HEK293 (cell line): ENCODE results near the gene IL1A.

Source experiments
- CTCF ChIA-PET: fragments of 350-600 bp; formaldehyde crosslinking; extraction: SDS; loops from one replicate; lab custom pipeline; 2021; ENCODE audit warnings: antibody characterized with exemption; lab: Yijun Ruan, JAX
- POLR2A ChIA-PET: fragments of 300-600 bp; formaldehyde crosslinking; extraction: SDS; loops from one replicate; lab custom pipeline; 2020; ENCODE audit warnings: antibody characterized with exemption, inconsistent platforms; lab: Yijun Ruan, JAX
- H3K27ac ChIP-seq: fragments of 200-500 bp; sonication (Bioruptor generic); 2 replicates; pipeline ENCODE4 v1.5.1; 2014; ENCODE audit warnings: low read depth, low read length, control low read depth, inconsistent platforms; ENCODE audit errors: extremely low read depth
- H3K36me3 ChIP-seq, 2 experiments: fragments of 200-500 bp in 1 of 2; sonication (Bioruptor generic) in 1 of 2; 1 replicate in 1 of 2; 2 replicates in 1 of 2; pipeline ENCODE4 v1.5.1; 2014 to 2017; ENCODE audit warnings: inconsistent platforms in 2 of 2, low read length in 2 of 2; ENCODE audit not compliant: control insufficient read depth in 2 of 2, insufficient read depth in 1 of 2
- H3K4me1 ChIP-seq: fragments of 200-500 bp; sonication (Bioruptor generic); 2 replicates; pipeline ENCODE4 v1.5.1; 2014; ENCODE audit warnings: mild to moderate bottlenecking, low read length, inconsistent platforms; ENCODE audit not compliant: control insufficient read depth, insufficient read depth
- H3K4me3 ChIP-seq: 2 replicates; pipeline ENCODE4 v1.5.1; 2011; ENCODE audit warnings: low read depth, mild to moderate bottlenecking, control low read depth, low read length, moderate library complexity
- H3K9me3 ChIP-seq: fragments of 200-500 bp; sonication (Bioruptor generic); 2 replicates; pipeline ENCODE4 v1.5.1; 2014; ENCODE audit warnings: low read depth, low read length, inconsistent platforms; ENCODE audit not compliant: control insufficient read depth, insufficient read depth
- KLF16 ChIP-seq: fragments of 450-650 bp; formaldehyde crosslinking; IDR thresholded peaks from 2 replicates; pipeline ENCODE4 v1.5.1; 2017; ENCODE audit warnings: missing biosample characterization, missing genetic modification characterization
- OSR2 ChIP-seq: fragments of 450-650 bp; formaldehyde crosslinking; IDR thresholded peaks from 2 replicates; pipeline ENCODE4 v1.5.1; 2016; ENCODE audit warnings: missing biosample characterization, missing genetic modification characterization
- PRDM1 ChIP-seq: fragments of 450-650 bp; formaldehyde crosslinking; IDR thresholded peaks from 2 replicates; pipeline ENCODE4; 2016; ENCODE audit warnings: missing biosample characterization, missing genetic modification characterization
- SP3 ChIP-seq: fragments of 450-650 bp; formaldehyde crosslinking; IDR thresholded peaks from 2 replicates; pipeline ENCODE4 v1.5.1; 2016; ENCODE audit warnings: missing biosample characterization, missing genetic modification characterization
- SP7 ChIP-seq: fragments of 450-650 bp; formaldehyde crosslinking; IDR thresholded peaks from 2 replicates; pipeline ENCODE4 v1.5.1; 2016; ENCODE audit warnings: missing biosample characterization, missing genetic modification characterization
- TRIM28 ChIP-seq: IDR thresholded peaks from 2 replicates; pipeline ENCODE4 v1.6.1; 2011; ENCODE audit warnings: low read length, control low read depth, borderline replicate concordance
- YY1 ChIP-seq: fragments of 450-650 bp; formaldehyde crosslinking; IDR thresholded peaks from 2 replicates; pipeline ENCODE4 v1.5.1; 2018; ENCODE audit warnings: missing biosample characterization, missing genetic modification characterization
- ZBTB17 ChIP-seq: fragments of 450-650 bp; formaldehyde crosslinking; IDR thresholded peaks from 2 replicates; pipeline ENCODE4 v1.5.1; 2016; ENCODE audit warnings: missing biosample characterization, missing genetic modification characterization
- ZBTB8A ChIP-seq: fragments of 450-650 bp; formaldehyde crosslinking; IDR thresholded peaks from 2 replicates; pipeline ENCODE4 v1.5.1; 2016; ENCODE audit warnings: missing biosample characterization, missing genetic modification characterization
- ZFP37 ChIP-seq: fragments of 450-650 bp; formaldehyde crosslinking; IDR thresholded peaks from 2 replicates; pipeline ENCODE4 v1.5.1; 2016; ENCODE audit warnings: missing biosample characterization, missing genetic modification characterization
- ZNF140 ChIP-seq: fragments of 450-650 bp; formaldehyde crosslinking; IDR thresholded peaks from 2 replicates; pipeline ENCODE4 v1.5.1; 2016; ENCODE audit warnings: missing biosample characterization, missing genetic modification characterization
- ZNF501 ChIP-seq: fragments of 450-650 bp; formaldehyde crosslinking; IDR thresholded peaks from 2 replicates; pipeline ENCODE4 v1.5.1; 2016; ENCODE audit warnings: missing biosample characterization, missing genetic modification characterization
- ZNF510 ChIP-seq: fragments of 450-650 bp; formaldehyde crosslinking; IDR thresholded peaks from 2 replicates; pipeline ENCODE4 v1.5.1; 2018; ENCODE audit warnings: mild to moderate bottlenecking, missing genetic modification characterization, missing biosample characterization; ENCODE audit not compliant: insufficient replicate concordance
- ZNF521 ChIP-seq: fragments of 450-650 bp; formaldehyde crosslinking; IDR thresholded peaks from 2 replicates; pipeline ENCODE4 v1.5.1; 2017; ENCODE audit warnings: missing biosample characterization, mild to moderate bottlenecking, missing genetic modification characterization
- ZNF629 ChIP-seq: fragments of 450-650 bp; formaldehyde crosslinking; IDR thresholded peaks from 2 replicates; pipeline ENCODE4 v1.5.1; 2017; ENCODE audit warnings: missing biosample characterization, missing genetic modification characterization
- ZNF660 ChIP-seq: fragments of 450-650 bp; IDR thresholded peaks from 2 replicates; pipeline ENCODE4 v1.5.1; 2018; ENCODE audit warnings: missing biosample characterization, mild to moderate bottlenecking, missing genetic modification characterization
- ZNF747 ChIP-seq: fragments of 450-650 bp; formaldehyde crosslinking; IDR thresholded peaks from 2 replicates; pipeline ENCODE4 v1.5.1; 2016; ENCODE audit warnings: missing biosample characterization, missing genetic modification characterization
- ZNF768 ChIP-seq: fragments of 450-650 bp; formaldehyde crosslinking; IDR thresholded peaks from 2 replicates; pipeline ENCODE4 v1.5.1; 2018; ENCODE audit warnings: missing biosample characterization, mild to moderate bottlenecking, missing genetic modification characterization
- ZNF777 ChIP-seq: fragments of 450-650 bp; formaldehyde crosslinking; IDR thresholded peaks from 2 replicates; pipeline ENCODE4 v1.5.1; 2017; ENCODE audit warnings: missing biosample characterization, missing genetic modification characterization, borderline replicate concordance
- TF ChIP-seq, protein P1 (sequence below): fragments of 450-650 bp; formaldehyde crosslinking; IDR thresholded peaks from 2 replicates; pipeline ENCODE4 v1.5.1; 2016; ENCODE audit warnings: missing biosample characterization, missing genetic modification characterization
- TF ChIP-seq, protein P2 (sequence below): fragments of 450-650 bp; formaldehyde crosslinking; IDR thresholded peaks from 2 replicates; pipeline ENCODE4 v1.5.1; 2016; ENCODE audit warnings: missing biosample characterization, missing genetic modification characterization, low read depth
- TF ChIP-seq, protein P3 (sequence below): fragments of 450-650 bp; formaldehyde crosslinking; IDR thresholded peaks from 2 replicates; pipeline ENCODE4 v1.5.1; 2016; ENCODE audit warnings: missing biosample characterization, missing genetic modification characterization

Gene IL1A

DNA sequence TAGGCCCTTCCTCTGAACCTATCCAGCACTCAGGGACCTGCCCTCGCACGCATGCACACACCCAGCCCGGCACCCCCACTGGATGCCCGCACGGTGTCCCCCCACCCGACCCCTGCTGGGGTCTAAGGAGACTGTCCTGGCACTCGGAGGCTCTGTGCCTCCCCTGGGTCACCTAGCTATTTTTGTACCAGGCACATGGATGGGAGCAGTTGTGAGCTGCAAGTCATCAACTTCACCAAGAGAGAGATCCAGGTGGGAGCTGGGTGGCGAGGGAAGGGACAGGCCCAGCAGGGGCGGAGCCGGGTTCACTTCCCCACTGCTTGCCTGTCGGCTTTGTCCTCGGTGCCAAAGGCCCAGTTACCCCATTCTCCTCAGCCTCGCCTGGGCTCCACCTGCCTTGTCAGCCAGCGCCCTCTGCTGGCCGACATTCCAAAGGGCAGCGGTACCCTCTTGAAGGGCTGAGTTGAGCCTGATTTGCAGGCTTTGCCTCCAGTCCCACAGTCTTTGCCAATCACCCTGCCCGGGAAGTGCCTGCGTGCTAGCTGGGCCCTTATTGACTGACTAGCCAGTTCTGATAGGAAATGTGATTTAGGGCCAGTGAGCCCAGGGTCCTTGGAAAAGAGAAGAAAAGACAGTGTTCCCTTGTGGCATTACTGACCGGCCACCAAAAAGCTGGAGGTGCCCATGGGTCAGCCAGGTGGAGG is 57.7 kb downstream of the IL1A start (continued):
- no peak for TF ChIP-seq ZNF140 (tag by site-specific recombination)
- no peak for TF ChIP-seq ZFP37 (tag by site-specific recombination)
- no peak for TF ChIP-seq YY1 (tag by site-specific recombination)
- 0 out of 2 replicates have a peak, but pooled peaks have one; percentile 31 for TF ChIP-seq ZNF629 (tag by site-specific recombination)
- TF ChIP-seq SP7: peak; percentile 40; the same call in 1 of the 2 replicates
- TF ChIP-seq ZNF660 (tag by site-specific recombination): 0 out of 2 replicates have a peak, but pooled peaks have one; percentile 37
- TF ChIP-seq ZNF777: no peak
- peak; percentile 79 for TF ChIP-seq ZBTB8A (tag by site-specific recombination)
- no peak for TF ChIP-seq OSR2 (tag by site-specific recombination)
- no peak; the same call in 1 of the 2 replicates for TF ChIP-seq SP3 (tag by site-specific recombination)
- TF ChIP-seq, protein P1, sequence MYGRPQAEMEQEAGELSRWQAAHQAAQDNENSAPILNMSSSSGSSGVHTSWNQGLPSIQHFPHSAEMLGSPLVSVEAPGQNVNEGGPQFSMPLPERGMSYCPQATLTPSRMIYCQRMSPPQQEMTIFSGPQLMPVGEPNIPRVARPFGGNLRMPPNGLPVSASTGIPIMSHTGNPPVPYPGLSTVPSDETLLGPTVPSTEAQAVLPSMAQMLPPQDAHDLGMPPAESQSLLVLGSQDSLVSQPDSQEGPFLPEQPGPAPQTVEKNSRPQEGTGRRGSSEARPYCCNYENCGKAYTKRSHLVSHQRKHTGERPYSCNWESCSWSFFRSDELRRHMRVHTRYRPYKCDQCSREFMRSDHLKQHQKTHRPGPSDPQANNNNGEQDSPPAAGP: no peak
- TF ChIP-seq ZNF521 (tag by site-specific recombination): no peak
- no peak for TF ChIP-seq TRIM28
- peak; percentile 42; the same call in 1 of the 2 replicates for TF ChIP-seq PRDM1 (tag by site-specific recombination)
- TF ChIP-seq ZBTB17 (tag by site-specific recombination): peak; percentile 60
- no peak; the same call in 1 of the 2 replicates for TF ChIP-seq KLF16 (tag by site-specific recombination)
- TF ChIP-seq, protein P2, sequence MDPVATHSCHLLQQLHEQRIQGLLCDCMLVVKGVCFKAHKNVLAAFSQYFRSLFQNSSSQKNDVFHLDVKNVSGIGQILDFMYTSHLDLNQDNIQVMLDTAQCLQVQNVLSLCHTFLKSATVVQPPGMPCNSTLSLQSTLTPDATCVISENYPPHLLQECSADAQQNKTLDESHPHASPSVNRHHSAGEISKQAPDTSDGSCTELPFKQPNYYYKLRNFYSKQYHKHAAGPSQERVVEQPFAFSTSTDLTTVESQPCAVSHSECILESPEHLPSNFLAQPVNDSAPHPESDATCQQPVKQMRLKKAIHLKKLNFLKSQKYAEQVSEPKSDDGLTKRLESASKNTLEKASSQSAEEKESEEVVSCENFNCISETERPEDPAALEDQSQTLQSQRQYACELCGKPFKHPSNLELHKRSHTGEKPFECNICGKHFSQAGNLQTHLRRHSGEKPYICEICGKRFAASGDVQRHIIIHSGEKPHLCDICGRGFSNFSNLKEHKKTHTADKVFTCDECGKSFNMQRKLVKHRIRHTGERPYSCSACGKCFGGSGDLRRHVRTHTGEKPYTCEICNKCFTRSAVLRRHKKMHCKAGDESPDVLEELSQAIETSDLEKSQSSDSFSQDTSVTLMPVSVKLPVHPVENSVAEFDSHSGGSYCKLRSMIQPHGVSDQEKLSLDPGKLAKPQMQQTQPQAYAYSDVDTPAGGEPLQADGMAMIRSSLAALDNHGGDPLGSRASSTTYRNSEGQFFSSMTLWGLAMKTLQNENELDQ: no peak
- TF ChIP-seq, protein P3, sequence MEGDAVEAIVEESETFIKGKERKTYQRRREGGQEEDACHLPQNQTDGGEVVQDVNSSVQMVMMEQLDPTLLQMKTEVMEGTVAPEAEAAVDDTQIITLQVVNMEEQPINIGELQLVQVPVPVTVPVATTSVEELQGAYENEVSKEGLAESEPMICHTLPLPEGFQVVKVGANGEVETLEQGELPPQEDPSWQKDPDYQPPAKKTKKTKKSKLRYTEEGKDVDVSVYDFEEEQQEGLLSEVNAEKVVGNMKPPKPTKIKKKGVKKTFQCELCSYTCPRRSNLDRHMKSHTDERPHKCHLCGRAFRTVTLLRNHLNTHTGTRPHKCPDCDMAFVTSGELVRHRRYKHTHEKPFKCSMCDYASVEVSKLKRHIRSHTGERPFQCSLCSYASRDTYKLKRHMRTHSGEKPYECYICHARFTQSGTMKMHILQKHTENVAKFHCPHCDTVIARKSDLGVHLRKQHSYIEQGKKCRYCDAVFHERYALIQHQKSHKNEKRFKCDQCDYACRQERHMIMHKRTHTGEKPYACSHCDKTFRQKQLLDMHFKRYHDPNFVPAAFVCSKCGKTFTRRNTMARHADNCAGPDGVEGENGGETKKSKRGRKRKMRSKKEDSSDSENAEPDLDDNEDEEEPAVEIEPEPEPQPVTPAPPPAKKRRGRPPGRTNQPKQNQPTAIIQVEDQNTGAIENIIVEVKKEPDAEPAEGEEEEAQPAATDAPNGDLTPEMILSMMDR: peak; percentile 98
- 0 out of 2 replicates have a peak, but pooled peaks have one; percentile 30 for TF ChIP-seq ZNF501 (tag by site-specific recombination)
- TF ChIP-seq ZNF747 (tag by site-specific recombination): no peak

DNA sequence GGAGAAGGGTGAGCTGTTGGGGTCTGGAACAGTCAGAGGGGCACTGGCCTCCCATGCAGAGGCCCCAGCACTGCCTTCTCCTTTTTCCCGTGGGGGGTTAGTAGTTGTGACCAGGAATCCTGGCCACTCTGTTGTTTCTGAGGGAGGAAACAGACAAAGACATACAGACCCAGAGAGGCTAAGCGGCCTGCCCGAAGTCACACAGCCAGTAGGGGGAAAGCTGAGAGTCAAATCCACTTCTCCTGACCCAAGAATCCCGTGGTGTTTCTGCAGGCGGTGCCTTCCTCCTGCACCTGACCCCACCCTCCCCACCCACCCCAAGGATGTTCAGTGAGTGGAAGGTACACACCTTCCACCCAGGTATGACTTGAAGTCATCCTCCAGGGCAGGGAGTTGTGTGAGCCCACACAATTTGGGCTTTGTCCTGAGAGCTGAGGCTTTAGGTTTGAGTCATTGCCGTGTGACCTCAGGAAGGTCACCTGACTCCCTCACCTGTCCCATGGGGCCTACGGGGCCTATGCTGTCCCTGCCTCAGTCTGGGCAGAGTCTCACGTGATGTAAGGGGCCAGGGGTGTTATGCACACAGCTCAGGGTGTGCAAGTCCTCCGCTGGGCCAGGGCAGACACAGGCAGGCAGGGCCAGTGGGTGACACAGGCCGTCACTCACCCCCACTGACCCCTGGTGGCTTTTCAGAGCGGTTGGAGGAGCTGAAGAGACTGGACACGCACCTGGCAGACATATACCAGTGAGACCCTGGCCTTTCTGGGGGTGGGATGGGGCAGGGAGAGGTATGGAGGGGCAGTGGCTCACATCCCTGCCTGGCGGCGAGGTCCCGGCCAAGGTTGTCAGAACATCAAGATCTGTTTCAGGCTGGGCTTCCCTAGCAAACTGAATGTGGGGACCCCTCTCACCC is 58.5 kb downstream of the IL1A start:
- no peaks in the 10 kb centered on the region for H3K9me3 ChIP-seq
- no peak overlapping the region for H3K4me3 ChIP-seq
- H3K27ac ChIP-seq: no peak overlapping the region
- H3K4me1 ChIP-seq: no peaks in the 10 kb centered on the region
- ChIA-PET POLR2A (interaction anchor here (0.5 to 2.7 kb wide), 6 partner anchors 13 to 138 kb away, joined by 3 to 8 read pairs (median 3); no protein-coding TSS in a partner anchor), CTCF (interaction anchor here (0.6 to 8.9 kb wide), 40 partner anchors 10 to 1479 kb away, joined by 3 to 204 read pairs (median 6); partner anchors contain the start of genes CHCHD5 and SLC20A1)
- no peaks in the 10 kb centered on the region for H3K36me3 ChIP-seq
- 0 out of 2 replicates have a peak, but pooled peaks have one; percentile 47 for TF ChIP-seq ZNF768 (tag by site-specific recombination)
- no peak for TF ChIP-seq ZNF510
